OCI-LY1 (cell line): ENCODE data around the gene AMBRA1.

Experiments
- H2AFZ ChIP-seq: fragments of 200-600 bp; sonication (generic), shearing (Covaris generic); 2 replicates; pipeline ENCODE4 v1.6.0; 2014; ENCODE audit warnings: antibody characterized with exemption, mild to moderate bottlenecking, low read length
- H3F3A ChIP-seq: fragments of 200-600 bp; sonication (generic), shearing (Covaris generic); 2 replicates; pipeline ENCODE4 v1.6.0; 2014; ENCODE audit warnings: mild to moderate bottlenecking, antibody characterized with exemption, low read length, moderate library complexity; ENCODE audit not compliant: insufficient read depth
- H3K27ac ChIP-seq: fragments of 200-600 bp; sonication (generic); 2 replicates; pipeline ENCODE4 v1.5.1; 2014; ENCODE audit warnings: low read length, mixed run types, mild to moderate bottlenecking, low read depth; ENCODE audit not compliant: poor library complexity, severe bottlenecking
- H3K27me3 ChIP-seq: fragments of 200-600 bp; sonication (generic); 2 replicates; pipeline ENCODE4 v1.6.0; 2014; ENCODE audit warnings: antibody characterized with exemption, mild to moderate bottlenecking, low read length, moderate library complexity; ENCODE audit not compliant: insufficient read depth
- H3K36me3 ChIP-seq: fragments of 200-600 bp; sonication (generic); 2 replicates; pipeline ENCODE4 v1.6.1; 2014; ENCODE audit warnings: mild to moderate bottlenecking, antibody characterized with exemption, low read length, moderate library complexity, mixed read lengths; ENCODE audit not compliant: insufficient read depth
- H3K4me1 ChIP-seq: fragments of 200-600 bp; sonication (generic); 2 replicates; pipeline ENCODE4 v1.5.1; 2014; ENCODE audit warnings: mild to moderate bottlenecking, low read length, moderate library complexity; ENCODE audit not compliant: insufficient read depth, severe bottlenecking
- H3K4me2 ChIP-seq: fragments of 200-600 bp; sonication (generic), shearing (Covaris generic); 2 replicates; pipeline ENCODE4 v1.6.1; 2014; ENCODE audit warnings: low read length
- H3K4me3 ChIP-seq: fragments of 200-600 bp; sonication (generic); 2 replicates; pipeline ENCODE4 v1.5.1; 2014; ENCODE audit warnings: low read length, low read depth, mild to moderate bottlenecking, mixed read lengths; ENCODE audit not compliant: poor library complexity, severe bottlenecking
- H3K79me2 ChIP-seq: fragments of 200-600 bp; shearing (Covaris generic); 2 replicates; pipeline ENCODE4 v1.6.1; 2016; ENCODE audit warnings: mixed run types, low read length, mixed read lengths; ENCODE audit not compliant: insufficient read depth
- H3K9ac ChIP-seq: fragments of 200-600 bp; sonication (generic), shearing (Covaris generic); 2 replicates; pipeline ENCODE4 v1.6.1; 2014; ENCODE audit warnings: mild to moderate bottlenecking, low read length, mixed read lengths
- H3K9me2 ChIP-seq: fragments of 200-600 bp; sonication (generic), shearing (Covaris generic); 2 replicates; pipeline ENCODE4 v1.6.1; 2014; ENCODE audit warnings: low read depth, mild to moderate bottlenecking, low read length, mixed read lengths
- H3K9me3 ChIP-seq: fragments of 200-600 bp; shearing (Covaris generic); 2 replicates; pipeline ENCODE4 v1.6.1; 2014; ENCODE audit warnings: low read length, mixed read lengths
- H4K20me1 ChIP-seq: fragments of 200-600 bp; sonication (generic), shearing (Covaris generic); 2 replicates; pipeline ENCODE4 v1.6.0; 2016; ENCODE audit warnings: mild to moderate bottlenecking, low read length; ENCODE audit not compliant: insufficient read depth
- EZH2 ChIP-seq: fragments of 200-600 bp; sonication (generic), shearing (Covaris generic); IDR thresholded peaks from 2 replicates; pipeline ENCODE4 v1.8.0; 2017; ENCODE audit warnings: borderline replicate concordance, mixed run types, mild to moderate bottlenecking, antibody characterized with exemption, low read length, moderate library complexity, mixed read lengths
- TF ChIP-seq, protein P1 (sequence below): fragments of 200-600 bp; sonication (generic), shearing (Covaris generic); IDR thresholded peaks from 2 replicates; pipeline ENCODE4 v1.5.1; 2017; ENCODE audit warnings: mild to moderate bottlenecking, antibody characterized with exemption, low read length, moderate library complexity, mixed read lengths

The AMBRA1 gene

GRCh38 chr11:46351606-46352005, 242.2 kb downstream of the AMBRA1 start:
- Histone ChIP-seq H3F3A (no peaks in the 10 kb centered on the region), H3K27ac (peak overlapping the region; percentile 76), H3K4me3 (peak overlapping the region; percentile 44), H3K79me2 (no peaks in the 10 kb centered on the region), H3K9me2 (no peaks in the 10 kb centered on the region), H3K36me3 (no peaks in the 10 kb centered on the region; the same call in 1 of the 2 replicates), H3K27me3 (peaks cover 2% of the 10 kb centered on the region; the same call in 1 of the 2 replicates), H3K4me1 (peaks cover 56% of the 10 kb centered on the region), H3K9ac (peak overlapping the region; percentile 56; the same call in 1 of the 2 replicates), H2AFZ (no peak overlapping the region), H4K20me1 (no peaks in the 10 kb centered on the region), H3K9me3 (no peaks in the 10 kb centered on the region), H3K4me2 (peak overlapping the region; percentile 61)
- TF ChIP-seq EZH2: no peak
- TF ChIP-seq, protein P1, sequence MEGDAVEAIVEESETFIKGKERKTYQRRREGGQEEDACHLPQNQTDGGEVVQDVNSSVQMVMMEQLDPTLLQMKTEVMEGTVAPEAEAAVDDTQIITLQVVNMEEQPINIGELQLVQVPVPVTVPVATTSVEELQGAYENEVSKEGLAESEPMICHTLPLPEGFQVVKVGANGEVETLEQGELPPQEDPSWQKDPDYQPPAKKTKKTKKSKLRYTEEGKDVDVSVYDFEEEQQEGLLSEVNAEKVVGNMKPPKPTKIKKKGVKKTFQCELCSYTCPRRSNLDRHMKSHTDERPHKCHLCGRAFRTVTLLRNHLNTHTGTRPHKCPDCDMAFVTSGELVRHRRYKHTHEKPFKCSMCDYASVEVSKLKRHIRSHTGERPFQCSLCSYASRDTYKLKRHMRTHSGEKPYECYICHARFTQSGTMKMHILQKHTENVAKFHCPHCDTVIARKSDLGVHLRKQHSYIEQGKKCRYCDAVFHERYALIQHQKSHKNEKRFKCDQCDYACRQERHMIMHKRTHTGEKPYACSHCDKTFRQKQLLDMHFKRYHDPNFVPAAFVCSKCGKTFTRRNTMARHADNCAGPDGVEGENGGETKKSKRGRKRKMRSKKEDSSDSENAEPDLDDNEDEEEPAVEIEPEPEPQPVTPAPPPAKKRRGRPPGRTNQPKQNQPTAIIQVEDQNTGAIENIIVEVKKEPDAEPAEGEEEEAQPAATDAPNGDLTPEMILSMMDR: no peak

- Histone ChIP-seq H3K4me2 (peak overlapping the region; percentile 61), H3K79me2 (no peaks in the 10 kb centered on the region), H3K27me3 (peaks cover 6% of the 10 kb centered on the region; the same call in 1 of the 2 replicates), H3K4me1 (peaks cover 55% of the 10 kb centered on the region), H2AFZ (no peak overlapping the region), H3K4me3 (peak overlapping the region; percentile 44), H4K20me1 (no peaks in the 10 kb centered on the region), H3K9me3 (no peaks in the 10 kb centered on the region), H3K9me2 (no peaks in the 10 kb centered on the region), H3F3A (no peaks in the 10 kb centered on the region), H3K36me3 (no peaks in the 10 kb centered on the region; the same call in 1 of the 2 replicates), H3K27ac (peak overlapping the region; percentile 76), H3K9ac (peak overlapping the region; percentile 56; the same call in 1 of the 2 replicates)
- TF ChIP-seq EZH2: no peak
- TF ChIP-seq, protein P1: no peak
Observed at GRCh38 chr11:46351148-46351547, 242.7 kb downstream of the AMBRA1 start.

- TF ChIP-seq, protein P1: no peak
- TF ChIP-seq EZH2: no peak
- Histone ChIP-seq H3K27me3 (peaks cover 6% of the 10 kb centered on the region; the same call in 1 of the 2 replicates), H3F3A (no peaks in the 10 kb centered on the region), H3K27ac (peak overlapping the region; percentile 76), H3K9me3 (no peaks in the 10 kb centered on the region), H3K4me2 (peak overlapping the region; percentile 61; the same call in 1 of the 2 replicates), H3K36me3 (no peaks in the 10 kb centered on the region), H3K79me2 (no peaks in the 10 kb centered on the region), H3K4me1 (peaks cover 55% of the 10 kb centered on the region), H4K20me1 (no peaks in the 10 kb centered on the region), H3K9me2 (no peaks in the 10 kb centered on the region), H2AFZ (no peak overlapping the region), H3K4me3 (no peak overlapping the region), H3K9ac (peak overlapping the region; percentile 56; the same call in 1 of the 2 replicates)
Observed at GRCh38 chr11:46350695-46351094, 243.1 kb downstream of the AMBRA1 start.
